ENCODE data around the gene MAPKAPK3.

MAPKAPK3 gene

DNA sequence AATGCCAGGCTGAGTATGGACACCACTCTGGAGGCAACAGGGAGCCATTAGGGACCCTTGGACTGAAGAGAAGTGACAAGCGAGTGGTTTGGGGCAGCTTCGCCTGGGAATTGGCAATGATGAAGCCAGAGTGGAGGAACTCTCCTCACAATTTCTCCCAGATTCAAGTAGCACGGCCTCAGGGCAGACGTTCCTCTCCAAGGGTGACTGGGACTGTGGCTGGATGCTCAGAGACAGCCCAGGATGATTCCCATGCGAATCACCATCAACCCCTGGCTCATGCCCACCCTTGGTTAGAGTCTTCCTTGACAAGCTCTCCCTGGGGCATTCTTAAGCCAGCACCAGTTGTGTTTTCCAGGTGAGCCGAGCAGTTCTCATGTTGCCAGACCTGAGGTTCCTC lies 41.5 kb downstream of the MAPKAPK3 start:
- H4K8ac ChIP-seq (ENCODE audit: low read depth, low read length): no peak overlapping the region

DNA sequence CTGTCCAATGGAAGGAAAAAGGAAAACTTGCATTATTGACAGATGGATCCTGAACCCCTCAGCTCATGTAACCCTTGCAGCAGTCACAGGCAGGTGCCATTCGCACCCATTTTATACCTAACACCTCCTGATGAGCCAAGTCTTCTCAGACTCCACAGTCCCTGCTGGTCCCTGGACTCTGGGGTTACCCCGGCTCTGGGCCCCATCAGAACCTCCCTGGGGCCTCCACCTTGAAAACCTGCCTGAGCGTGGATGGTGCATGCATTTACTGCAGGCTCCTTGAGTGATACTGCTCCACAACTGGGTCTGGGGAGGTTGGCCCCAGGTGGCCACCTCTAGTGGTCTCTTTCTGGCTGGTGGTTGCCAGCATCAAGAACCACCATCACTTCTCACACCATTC lies 41.9 kb downstream of the MAPKAPK3 start:
- H3K14ac ChIP-seq (ENCODE audit: low read length): no peak overlapping the region
- no peak overlapping the region for H2AFZ ChIP-seq (ENCODE audit: insufficient read depth, low read length, poor library complexity)
- H4K8ac ChIP-seq (ENCODE audit: low read depth, low read length): no peak overlapping the region
- H3K23ac ChIP-seq (ENCODE audit: low read length): no peak overlapping the region
- no peak overlapping the region for H3K9ac ChIP-seq (ENCODE audit: low read length)
- H2AK5ac ChIP-seq (ENCODE audit: low read length): no peak overlapping the region
- no peak overlapping the region for H4K91ac ChIP-seq (ENCODE audit: low read depth, low read length)
- H3K27me3 ChIP-seq (ENCODE audit: insufficient read depth, low read length): peaks cover 3% of the 10 kb centered on the region
- H3K79me1 ChIP-seq (ENCODE audit: low read length): no peaks in the 10 kb centered on the region
- H3K79me2 ChIP-seq (ENCODE audit: control insufficient read depth, insufficient read depth, low read length, poor library complexity): no peaks in the 10 kb centered on the region
- WGBS (ENCODE audit: extremely low coverage, insufficient coverage, insufficient read length): no CpG with 5 or more reads among the region's 3 CpGs
- H2BK5ac ChIP-seq (ENCODE audit: low read depth, low read length, poor library complexity): no peak overlapping the region
- no peak overlapping the region for H3K4me2 ChIP-seq (ENCODE audit: low read length)
- no peak overlapping the region for H3K4ac ChIP-seq (ENCODE audit: low read depth, low read length)
- no peaks in the 10 kb centered on the region for H3K36me3 ChIP-seq (ENCODE audit: control insufficient read depth in 1 of 2, insufficient read depth in 2 of 2, low read length in 2 of 2)
- H2BK12ac ChIP-seq (ENCODE audit: low read length): no peak overlapping the region
- H4K12ac ChIP-seq (ENCODE audit: low read depth, low read length): no peak overlapping the region
- H3K4me3 ChIP-seq (ENCODE audit: low read depth, low read length): no peak overlapping the region
- H3K27ac ChIP-seq (ENCODE audit: low read depth, low read length): no peak overlapping the region
- no peak for DNase-seq
- no peak overlapping the region for H2BK120ac ChIP-seq (ENCODE audit: insufficient read depth, low read length, poor library complexity)
- H3K18ac ChIP-seq (ENCODE audit: low read length): no peak overlapping the region
- H3K4me1 ChIP-seq (ENCODE audit: control insufficient read depth in 1 of 2, insufficient read depth in 2 of 2, low read length in 2 of 2): no peaks in the 10 kb centered on the region
- no peaks in the 10 kb centered on the region for H3K9me3 ChIP-seq (ENCODE audit: insufficient read depth, low read depth, low read length)

More for the DNA sequence above, 41.5 kb downstream of the MAPKAPK3 start:
- Histone ChIP-seq H2BK12ac (ENCODE audit: low read length) (no peak overlapping the region), H3K36me3 (ENCODE audit: control insufficient read depth in 1 of 2, insufficient read depth in 2 of 2, low read length in 2 of 2) (no peaks in the 10 kb centered on the region), H3K4me2 (ENCODE audit: low read length) (no peak overlapping the region), H3K14ac (ENCODE audit: low read length) (no peak overlapping the region), H3K27ac (ENCODE audit: low read depth, low read length) (no peak overlapping the region), H4K12ac (ENCODE audit: low read depth, low read length) (no peak overlapping the region), H2AK5ac (ENCODE audit: low read length) (no peak overlapping the region), H3K4ac (ENCODE audit: low read depth, low read length) (no peak overlapping the region), H2BK120ac (ENCODE audit: insufficient read depth, low read length, poor library complexity) (no peak overlapping the region), H3K18ac (ENCODE audit: low read length) (no peak overlapping the region), H3K9me3 (ENCODE audit: insufficient read depth, low read depth, low read length) (no peaks in the 10 kb centered on the region), H3K4me3 (ENCODE audit: low read depth, low read length) (no peak overlapping the region), H3K23ac (ENCODE audit: low read length) (no peak overlapping the region), H2AFZ (ENCODE audit: insufficient read depth, low read length, poor library complexity) (no peak overlapping the region), H2BK5ac (ENCODE audit: low read depth, low read length, poor library complexity) (no peak overlapping the region), H3K79me1 (ENCODE audit: low read length) (no peaks in the 10 kb centered on the region), H3K79me2 (ENCODE audit: control insufficient read depth, insufficient read depth, low read length, poor library complexity) (no peaks in the 10 kb centered on the region), H3K9ac (ENCODE audit: low read length) (no peak overlapping the region), H4K91ac (ENCODE audit: low read depth, low read length) (no peak overlapping the region), H3K27me3 (ENCODE audit: insufficient read depth, low read length) (peaks cover 3% of the 10 kb centered on the region), H3K4me1 (ENCODE audit: control insufficient read depth in 1 of 2, insufficient read depth in 2 of 2, low read length in 2 of 2) (no peaks in the 10 kb centered on the region)
- WGBS (ENCODE audit: extremely low coverage, insufficient coverage, insufficient read length): no CpG with 5 or more reads among the region's 6 CpGs
- no peak for DNase-seq

DNA sequence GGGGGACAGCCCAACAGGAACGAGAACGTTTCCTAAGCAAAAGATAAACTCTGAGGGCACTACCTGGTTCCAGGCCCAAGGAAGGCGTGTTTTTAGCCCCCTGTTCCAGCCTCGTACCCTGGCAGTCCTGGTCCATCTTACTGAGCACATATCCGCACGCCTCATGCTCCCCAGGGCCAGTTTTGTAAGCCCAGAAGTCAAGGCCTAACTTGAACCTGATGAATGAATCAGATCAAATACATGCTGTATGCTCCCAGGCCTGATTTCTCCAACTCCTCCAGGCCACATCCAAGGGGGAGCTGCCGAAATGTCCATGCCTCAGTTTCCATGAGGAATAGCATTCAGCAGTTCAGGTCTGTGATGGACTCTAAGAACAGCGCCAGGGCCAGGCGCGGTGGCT lies 43.4 kb downstream of the MAPKAPK3 start:
- H3K9ac ChIP-seq (ENCODE audit: low read length): no peak overlapping the region
- no peak overlapping the region for H2AK5ac ChIP-seq (ENCODE audit: low read length)
- peaks cover 3% of the 10 kb centered on the region for H3K27me3 ChIP-seq (ENCODE audit: insufficient read depth, low read length)
- no peak overlapping the region for H2AFZ ChIP-seq (ENCODE audit: insufficient read depth, low read length, poor library complexity)
- H3K14ac ChIP-seq (ENCODE audit: low read length): no peak overlapping the region
- H2BK120ac ChIP-seq (ENCODE audit: insufficient read depth, low read length, poor library complexity): no peak overlapping the region
- H4K91ac ChIP-seq (ENCODE audit: low read depth, low read length): no peak overlapping the region
- DNase-seq: no peak
- no peaks in the 10 kb centered on the region for H3K9me3 ChIP-seq (ENCODE audit: insufficient read depth, low read depth, low read length)
- no peaks in the 10 kb centered on the region for H3K36me3 ChIP-seq (ENCODE audit: control insufficient read depth in 1 of 2, insufficient read depth in 2 of 2, low read length in 2 of 2)
- H4K8ac ChIP-seq (ENCODE audit: low read depth, low read length): no peak overlapping the region
- no peak overlapping the region for H3K4ac ChIP-seq (ENCODE audit: low read depth, low read length)
- no peak overlapping the region for H2BK12ac ChIP-seq (ENCODE audit: low read length)
- no peak overlapping the region for H3K23ac ChIP-seq (ENCODE audit: low read length)
- H4K12ac ChIP-seq (ENCODE audit: low read depth, low read length): no peak overlapping the region
- WGBS (ENCODE audit: extremely low coverage, insufficient coverage, insufficient read length): no CpG with 5 or more reads among the region's 10 CpGs
- H3K4me3 ChIP-seq (ENCODE audit: low read depth, low read length): no peak overlapping the region
- no peak overlapping the region for H3K27ac ChIP-seq (ENCODE audit: low read depth, low read length)
- H3K4me1 ChIP-seq (ENCODE audit: control insufficient read depth in 1 of 2, insufficient read depth in 2 of 2, low read length in 2 of 2): no peaks in the 10 kb centered on the region
- no peaks in the 10 kb centered on the region for H3K79me1 ChIP-seq (ENCODE audit: low read length)
- no peak overlapping the region for H3K18ac ChIP-seq (ENCODE audit: low read length)
- H2BK5ac ChIP-seq (ENCODE audit: low read depth, low read length, poor library complexity): no peak overlapping the region
- H3K79me2 ChIP-seq (ENCODE audit: control insufficient read depth, insufficient read depth, low read length, poor library complexity): no peaks in the 10 kb centered on the region
- H3K4me2 ChIP-seq (ENCODE audit: low read length): no peak overlapping the region

DNA sequence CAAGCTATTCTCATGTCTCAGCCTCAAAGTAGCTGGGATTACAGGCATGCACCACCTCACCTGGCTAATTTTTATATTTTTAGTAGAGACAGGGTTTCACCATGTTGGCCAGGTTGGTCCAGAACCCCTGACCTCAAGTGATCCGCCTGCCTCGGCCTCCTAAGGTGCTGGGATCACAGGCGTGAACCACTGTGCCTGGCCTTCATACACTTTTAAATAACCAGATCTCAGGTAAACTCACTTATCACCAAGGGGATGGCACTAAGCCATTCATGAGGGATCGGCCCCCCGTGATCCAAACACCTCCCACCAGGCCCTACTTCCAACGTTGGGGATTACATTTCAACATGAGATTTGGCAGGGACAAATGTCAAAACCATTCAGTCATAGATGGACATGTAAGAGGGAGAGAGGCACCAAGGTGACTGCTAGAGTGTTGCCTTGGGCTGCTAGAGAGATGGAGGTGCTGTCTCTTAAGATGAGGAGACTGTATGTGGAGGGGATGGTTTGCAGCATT lies 44.4 kb downstream of the MAPKAPK3 start:
- H3K4me2 ChIP-seq (ENCODE audit: low read length): no peak overlapping the region
- no peak for DNase-seq
- H4K8ac ChIP-seq (ENCODE audit: low read depth, low read length): no peak overlapping the region
- no CpG with 5 or more reads among the region's 6 CpGs for WGBS (ENCODE audit: extremely low coverage, insufficient coverage, insufficient read length)
- H3K4me3 ChIP-seq (ENCODE audit: low read depth, low read length): no peak overlapping the region
- peaks cover 3% of the 10 kb centered on the region for H3K27me3 ChIP-seq (ENCODE audit: insufficient read depth, low read length)
- no peak overlapping the region for H4K12ac ChIP-seq (ENCODE audit: low read depth, low read length)
- no peak overlapping the region for H3K18ac ChIP-seq (ENCODE audit: low read length)
- no peak overlapping the region for H2AFZ ChIP-seq (ENCODE audit: insufficient read depth, low read length, poor library complexity)
- no peak overlapping the region for H2AK5ac ChIP-seq (ENCODE audit: low read length)
- H3K4ac ChIP-seq (ENCODE audit: low read depth, low read length): no peak overlapping the region
- H2BK120ac ChIP-seq (ENCODE audit: insufficient read depth, low read length, poor library complexity): no peak overlapping the region
- no peak overlapping the region for H3K23ac ChIP-seq (ENCODE audit: low read length)
- no peak overlapping the region for H3K14ac ChIP-seq (ENCODE audit: low read length)
- no peak overlapping the region for H2BK5ac ChIP-seq (ENCODE audit: low read depth, low read length, poor library complexity)
- H3K79me1 ChIP-seq (ENCODE audit: low read length): no peaks in the 10 kb centered on the region
- H3K36me3 ChIP-seq (ENCODE audit: control insufficient read depth in 1 of 2, insufficient read depth in 2 of 2, low read length in 2 of 2): no peaks in the 10 kb centered on the region
- no peak overlapping the region for H2BK12ac ChIP-seq (ENCODE audit: low read length)
- H3K79me2 ChIP-seq (ENCODE audit: control insufficient read depth, insufficient read depth, low read length, poor library complexity): no peaks in the 10 kb centered on the region
- no peak overlapping the region for H3K27ac ChIP-seq (ENCODE audit: low read depth, low read length)
- H3K4me1 ChIP-seq (ENCODE audit: control insufficient read depth in 1 of 2, insufficient read depth in 2 of 2, low read length in 2 of 2): no peaks in the 10 kb centered on the region
- no peak overlapping the region for H3K9ac ChIP-seq (ENCODE audit: low read length)
- H4K91ac ChIP-seq (ENCODE audit: low read depth, low read length): no peak overlapping the region
- H3K9me3 ChIP-seq (ENCODE audit: insufficient read depth, low read depth, low read length): no peaks in the 10 kb centered on the region
